Thymus (tissue), 11 donors: ENCODE data around the gene MACROD2. TPM values are rescaled to one million over a fixed set of nuclear protein-coding genes. Genes with fewer than 3 reads are reported as not detected.
A peak's percentile ranks its signal among the peaks of the same experiment; 100 is the strongest.

ENCODE experiments used
- DNase-seq, 9 donors: peaks; one replicate each; pipeline ENCODE4 v3.0.0-alpha.2; 2013; ENCODE audit warnings: low spot score in 9 of 9, low read depth in 6 of 9, missing footprints in 1 of 9
- H3K27ac ChIP-seq, 2 donors: one replicate each; pipeline ENCODE4 v1.5.1; 2013; ENCODE audit warnings: control low read depth in 1 of 2, low read depth in 1 of 2, low read length in 1 of 2, mild to moderate bottlenecking in 1 of 2, moderate library complexity in 1 of 2
- H3K27me3 ChIP-seq, 2 donors: one replicate each; pipeline ENCODE4 v1.5.1; 2013; ENCODE audit warnings: low read length in 1 of 2; ENCODE audit not compliant: control insufficient read depth in 2 of 2, insufficient read depth in 1 of 2
- H3K36me3 ChIP-seq, 2 donors: one replicate each; pipeline ENCODE4 v1.5.1; 2013; ENCODE audit warnings: low read length in 1 of 2, mild to moderate bottlenecking in 1 of 2, moderate library complexity in 1 of 2; ENCODE audit not compliant: control insufficient read depth in 2 of 2, insufficient read depth in 2 of 2
- H3K4me1 ChIP-seq, 2 donors: one replicate each; pipeline ENCODE4 v1.5.1; 2013; ENCODE audit warnings: low read length in 2 of 2; ENCODE audit not compliant: control insufficient read depth in 2 of 2, insufficient read depth in 2 of 2
- H3K4me3 ChIP-seq, 2 donors: one replicate each; pipeline ENCODE4 v1.5.1; 2013; ENCODE audit warnings: low read length in 2 of 2, control low read depth in 1 of 2, mild to moderate bottlenecking in 1 of 2
- H3K9me3 ChIP-seq, 2 donors: one replicate each; pipeline ENCODE4 v1.5.1; 2013; ENCODE audit warnings: low read length in 1 of 2, mild to moderate bottlenecking in 1 of 2; ENCODE audit not compliant: control insufficient read depth in 2 of 2, insufficient read depth in 1 of 2
- WGBS: extraction: QIAGEN DNeasy Blood & Tissue Kit; methylation state at CpG from one replicate; pipeline ENCODE4 v1.1.7; 2013; 5-methylcytosine and 5-hydroxymethylcytosine counted together
- polyA plus RNA-seq: library from polyadenylated mRNA; stranded (reverse); fragments of 200-250 nt; gene quantifications from one replicate; pipeline ENCODE4 v1.2.3, GENCODE V29; 2013
- total RNA-seq: library from RNA; stranded (reverse); fragments of 120-200 nt; gene quantifications from one replicate; pipeline ENCODE4 v1.2.4, GENCODE V29; 2013
- donor health status: healthy.

MACROD2 gene
- total and polyA plus RNA-seq, 2 donors: 1.6 to 4.2 TPM

- Histone ChIP-seq H3K27me3 (peaks cover 0 to 2% of the 10 kb centered on the region in 2 donors), H3K9me3 (peaks cover 0 to 3% of the 10 kb centered on the region in 2 donors), H3K36me3 (no peaks in the 10 kb centered on the region), H3K27ac (no peak overlapping the region), H3K4me1 (no peaks in the 10 kb centered on the region), H3K4me3 (no peak overlapping the region)
- WGBS: 96% methylated on average over 4 of the region's 4 CpGs
- no peak for DNase-seq
These were observed 1453.7 kb downstream of the MACROD2 start for GRCh38 chr20:15449061-15449460.

GRCh38 chr20:15451241-15451640 is 1455.9 kb downstream of the MACROD2 start:
- H3K36me3 ChIP-seq: no peaks in the 10 kb centered on the region
- H3K27me3 ChIP-seq: peaks cover 0 to 2% of the 10 kb centered on the region in 2 donors
- H3K27ac ChIP-seq: no peak overlapping the region
- 81% methylated on average over 2 of the region's 2 CpGs for WGBS
- DNase-seq: no peak
- H3K9me3 ChIP-seq: peaks cover 0 to 3% of the 10 kb centered on the region in 2 donors
- no peak overlapping the region for H3K4me3 ChIP-seq
- no peaks in the 10 kb centered on the region for H3K4me1 ChIP-seq

- Histone ChIP-seq H3K4me3 (no peak overlapping the region), H3K4me1 (no peaks in the 10 kb centered on the region), H3K9me3 (no peaks in the 10 kb centered on the region), H3K27ac (no peak overlapping the region), H3K27me3 (no peaks in the 10 kb centered on the region), H3K36me3 (no peaks in the 10 kb centered on the region)
- 61% methylated on average over 4 of the region's 4 CpGs for WGBS
- DNase-seq: no peak
These were observed 1460.0 kb downstream of the MACROD2 start for GRCh38 chr20:15455279-15455678.

- Histone ChIP-seq H3K27ac (no peak overlapping the region), H3K36me3 (no peaks in the 10 kb centered on the region), H3K27me3 (no peaks in the 10 kb centered on the region), H3K9me3 (no peaks in the 10 kb centered on the region), H3K4me1 (no peaks in the 10 kb centered on the region), H3K4me3 (no peak overlapping the region)
- 96% methylated on average over 4 of the region's 4 CpGs for WGBS
- no peak for DNase-seq
These were observed 1466.6 kb downstream of the MACROD2 start for GRCh38 chr20:15461938-15462337.

- Histone ChIP-seq H3K27me3 (no peaks in the 10 kb centered on the region), H3K4me1 (no peaks in the 10 kb centered on the region), H3K27ac (no peak overlapping the region), H3K4me3 (no peak overlapping the region), H3K9me3 (no peaks in the 10 kb centered on the region), H3K36me3 (no peaks in the 10 kb centered on the region)
- WGBS: 22% methylated on average over 5 of the region's 5 CpGs
- peak in 2 of 9 donors; percentile 5 to 16 for DNase-seq
These were observed 1480.2 kb downstream of the MACROD2 start for GRCh38 chr20:15475483-15475882.

GRCh38 chr20:15476186-15476585 is 1480.9 kb downstream of the MACROD2 start:
- no peaks in the 10 kb centered on the region for H3K36me3 ChIP-seq
- no peak overlapping the region for H3K27ac ChIP-seq
- H3K4me1 ChIP-seq: no peaks in the 10 kb centered on the region
- no peaks in the 10 kb centered on the region for H3K9me3 ChIP-seq
- no peak overlapping the region for H3K4me3 ChIP-seq
- H3K27me3 ChIP-seq: no peaks in the 10 kb centered on the region
- 88% methylated on average over 2 of the region's 2 CpGs for WGBS
- DNase-seq: no peak

- Histone ChIP-seq H3K9me3 (no peaks in the 10 kb centered on the region), H3K4me3 (no peak overlapping the region), H3K36me3 (no peaks in the 10 kb centered on the region), H3K4me1 (no peaks in the 10 kb centered on the region), H3K27me3 (no peaks in the 10 kb centered on the region), H3K27ac (no peak overlapping the region)
- WGBS: 84% methylated on average over 5 of the region's 5 CpGs
- DNase-seq: no peak
These were observed 1481.5 kb downstream of the MACROD2 start for GRCh38 chr20:15476781-15477180.

GRCh38 chr20:15482525-15482924 is 1487.2 kb downstream of the MACROD2 start:
- DNase-seq: no peak
- Histone ChIP-seq H3K9me3 (no peaks in the 10 kb centered on the region), H3K27ac (no peak overlapping the region), H3K36me3 (no peaks in the 10 kb centered on the region), H3K4me1 (no peaks in the 10 kb centered on the region), H3K4me3 (no peak overlapping the region), H3K27me3 (no peaks in the 10 kb centered on the region)
- WGBS: 74% methylated on average over 3 of the region's 3 CpGs

GRCh38 chr20:15485519-15485918 is 1490.2 kb downstream of the MACROD2 start:
- H3K27me3 ChIP-seq: no peaks in the 10 kb centered on the region
- H3K4me1 ChIP-seq: no peaks in the 10 kb centered on the region
- H3K4me3 ChIP-seq: no peak overlapping the region
- H3K9me3 ChIP-seq: no peaks in the 10 kb centered on the region
- whole genome bisulfite sequencing: 65% methylated on average over 2 of the region's 2 CpGs
- DNase-seq: no peak
- no peaks in the 10 kb centered on the region for H3K36me3 ChIP-seq
- H3K27ac ChIP-seq: no peak overlapping the region

GRCh38 chr20:15487030-15487429 is 1491.7 kb downstream of the MACROD2 start:
- H3K9me3 ChIP-seq: no peaks in the 10 kb centered on the region
- no peaks in the 10 kb centered on the region for H3K27me3 ChIP-seq
- no peak overlapping the region for H3K4me3 ChIP-seq
- H3K36me3 ChIP-seq: no peaks in the 10 kb centered on the region
- H3K4me1 ChIP-seq: no peaks in the 10 kb centered on the region
- 93% methylated on average over 2 of the region's 2 CpGs for WGBS
- H3K27ac ChIP-seq: no peak overlapping the region
- DNase-seq: no peak
